NCI-H510A (cell line): ENCODE data around the gene DACT1.

Experiments
- DNase-seq: peaks from one replicate; lab custom pipeline; 2025; lab: John Stamatoyannopoulos, UW

The DACT1 gene

GRCh38 chr14:58668848-58669480 is 31.2 kb downstream of the DACT1 start:
- DNase-seq, result no peak

- DNase-seq, result no peak
Measured at GRCh38 chr14:58669556-58670200, 31.9 kb downstream of the DACT1 start.

GRCh38 chr14:58671024-58671423 is 33.3 kb downstream of the DACT1 start:
- no peak for DNase-seq

GRCh38 chr14:58671436-58671835 is 33.7 kb downstream of the DACT1 start:
- no peak for DNase-seq

- no peak for DNase-seq
Measured at GRCh38 chr14:58673722-58674121, 36.0 kb downstream of the DACT1 start.

- no peak for DNase-seq
Measured at GRCh38 chr14:58677001-58677400, 39.2 kb downstream of the DACT1 start.

GRCh38 chr14:58677517-58677916 is 39.8 kb downstream of the DACT1 start:
- DNase-seq, result no peak

- DNase-seq, result no peak
Measured at GRCh38 chr14:58677996-58678395, 40.2 kb downstream of the DACT1 start.

- DNase-seq, result no peak
Measured at GRCh38 chr14:58680698-58681097, 42.9 kb downstream of the DACT1 start.

GRCh38 chr14:58687232-58687795 is 49.6 kb downstream of the DACT1 start:
- no peak for DNase-seq

- peak; percentile 13 for DNase-seq
Measured at GRCh38 chr14:58690801-58691516, 53.2 kb downstream of the DACT1 start.

GRCh38 chr14:58693048-58693447 is 55.3 kb downstream of the DACT1 start:
- no peak for DNase-seq

- no peak for DNase-seq
Measured at GRCh38 chr14:58695514-58695913, 57.8 kb downstream of the DACT1 start.

GRCh38 chr14:58697266-58697929 is 59.6 kb downstream of the DACT1 start:
- DNase-seq, result no peak
